ENCODE results near the gene GNG7.

DNA sequence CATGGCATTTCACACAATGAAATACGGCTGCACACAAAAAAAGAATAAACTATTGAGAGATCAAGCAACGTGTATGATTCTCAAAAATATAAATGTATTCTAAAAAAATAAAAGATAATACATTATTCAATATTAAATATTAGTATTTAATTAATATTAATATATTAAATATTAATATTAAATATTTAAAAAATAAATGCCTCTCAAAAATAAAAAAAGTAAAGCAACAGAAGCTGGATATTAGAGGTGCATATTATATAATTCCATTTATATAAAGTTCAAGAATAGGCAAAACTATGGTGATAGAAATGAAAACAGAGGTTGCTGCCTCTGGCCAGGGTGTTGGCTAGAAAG is 169.4 kb downstream of the GNG7 start:
- TF ChIP-seq, protein P1, sequence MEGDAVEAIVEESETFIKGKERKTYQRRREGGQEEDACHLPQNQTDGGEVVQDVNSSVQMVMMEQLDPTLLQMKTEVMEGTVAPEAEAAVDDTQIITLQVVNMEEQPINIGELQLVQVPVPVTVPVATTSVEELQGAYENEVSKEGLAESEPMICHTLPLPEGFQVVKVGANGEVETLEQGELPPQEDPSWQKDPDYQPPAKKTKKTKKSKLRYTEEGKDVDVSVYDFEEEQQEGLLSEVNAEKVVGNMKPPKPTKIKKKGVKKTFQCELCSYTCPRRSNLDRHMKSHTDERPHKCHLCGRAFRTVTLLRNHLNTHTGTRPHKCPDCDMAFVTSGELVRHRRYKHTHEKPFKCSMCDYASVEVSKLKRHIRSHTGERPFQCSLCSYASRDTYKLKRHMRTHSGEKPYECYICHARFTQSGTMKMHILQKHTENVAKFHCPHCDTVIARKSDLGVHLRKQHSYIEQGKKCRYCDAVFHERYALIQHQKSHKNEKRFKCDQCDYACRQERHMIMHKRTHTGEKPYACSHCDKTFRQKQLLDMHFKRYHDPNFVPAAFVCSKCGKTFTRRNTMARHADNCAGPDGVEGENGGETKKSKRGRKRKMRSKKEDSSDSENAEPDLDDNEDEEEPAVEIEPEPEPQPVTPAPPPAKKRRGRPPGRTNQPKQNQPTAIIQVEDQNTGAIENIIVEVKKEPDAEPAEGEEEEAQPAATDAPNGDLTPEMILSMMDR (IDR thresholded peaks at IDR 0.05), result no peak
- no peak for TF ChIP-seq POLR2A (IDR thresholded peaks at IDR 0.05)
